Femur (tissue), 1 donor: ENCODE data around the gene SETD1B.
"Not testable (repeated sequence)": the region's sequence is repeated elsewhere in the genome, so short reads cannot be mapped to it uniquely, and the experiment has no call there.

ENCODE experiments used
- DNase-seq: peaks from one replicate; pipeline ENCODE4 v3.0.0-alpha.2; 2017

Gene SETD1B

GRCh38 chr12:121860257-121860656 lies 56.4 kb downstream of the SETD1B start:
- DNase-seq, result no peak

- not testable (repeated sequence) for DNase-seq
These were observed 56.9 kb downstream of the SETD1B start for GRCh38 chr12:121860699-121861098.

GRCh38 chr12:121861636-121862254 lies 57.9 kb downstream of the SETD1B start:
- no peak for DNase-seq

- DNase-seq, result no peak
These were observed 62.5 kb downstream of the SETD1B start for GRCh38 chr12:121866331-121866730.

GRCh38 chr12:121869229-121869628 lies 65.4 kb downstream of the SETD1B start:
- DNase-seq, result not testable (repeated sequence)

- no peak for DNase-seq
These were observed 67.7 kb downstream of the SETD1B start for GRCh38 chr12:121871467-121871866.

GRCh38 chr12:121872546-121873215 lies 68.9 kb downstream of the SETD1B start:
- DNase-seq, result peak; percentile 80

GRCh38 chr12:121873216-121873569 lies 69.4 kb downstream of the SETD1B start:
- DNase-seq, result no peak

- no peak for DNase-seq
These were observed 70.3 kb downstream of the SETD1B start for GRCh38 chr12:121874071-121874470.

GRCh38 chr12:121875582-121875981 lies 71.8 kb downstream of the SETD1B start:
- no peak for DNase-seq

GRCh38 chr12:121876080-121876447 lies 72.3 kb downstream of the SETD1B start:
- not testable (repeated sequence) for DNase-seq
